SU-DHL-6 (cell line): ENCODE measurements around the gene GRIA3.

Experiments
- H2AFZ ChIP-seq: fragments of 200-600 bp; sonication (generic); 2 replicates; pipeline ENCODE4 v1.6.1; 2014; ENCODE audit warnings: low read depth, mild to moderate bottlenecking, moderate library complexity, mixed read lengths, antibody characterized with exemption, low read length; ENCODE audit not compliant: severe bottlenecking
- H3F3A ChIP-seq: fragments of 200-600 bp; shearing (Covaris generic); 2 replicates; pipeline ENCODE4 v1.6.0; 2016; ENCODE audit warnings: antibody characterized with exemption, mild to moderate bottlenecking; ENCODE audit not compliant: insufficient read depth
- H3K27ac ChIP-seq: fragments of 200-600 bp; sonication (generic); 2 replicates; pipeline ENCODE4 v1.5.1; 2016; ENCODE audit warnings: low read depth, mild to moderate bottlenecking, low read length, moderate library complexity, mixed read lengths
- H3K27me3 ChIP-seq: fragments of 200-600 bp; sonication (generic), shearing (Covaris generic); 2 replicates; pipeline ENCODE4 v1.6.0; 2014; ENCODE audit warnings: mild to moderate bottlenecking, low read length
- H3K36me3 ChIP-seq: fragments of 200-600 bp; sonication (generic); 2 replicates; pipeline ENCODE4 v1.6.1; 2014; ENCODE audit warnings: mild to moderate bottlenecking, low read length, mixed read lengths
- H3K4me2 ChIP-seq: fragments of 300-600, 200-600 bp; shearing (Covaris generic), sonication (generic); 2 replicates; pipeline ENCODE4 v1.6.0; 2014; ENCODE audit warnings: low read length, low read depth, mild to moderate bottlenecking; ENCODE audit not compliant: poor library complexity, severe bottlenecking
- H3K4me3 ChIP-seq: fragments of 200-600 bp; sonication (generic); 2 replicates; pipeline ENCODE4 v1.5.1; 2014; ENCODE audit warnings: antibody characterized with exemption, low read length, mild to moderate bottlenecking, mixed read lengths; ENCODE audit not compliant: insufficient read depth, poor library complexity, severe bottlenecking
- H3K79me2 ChIP-seq: fragments of 200-600 bp; sonication (generic); 2 replicates; pipeline ENCODE4 v1.6.1; 2014; ENCODE audit warnings: mild to moderate bottlenecking, low read length, moderate library complexity; ENCODE audit not compliant: insufficient read depth
- H3K9ac ChIP-seq: fragments of 200-600 bp; sonication (generic); 2 replicates; pipeline ENCODE4 v1.7.0; 2014; ENCODE audit warnings: mild to moderate bottlenecking, low read length
- H3K9me2 ChIP-seq: fragments of 200-600 bp; sonication (generic); replicated peaks from 2 replicates; pipeline ENCODE4 v1.6.1; 2014; ENCODE audit warnings: low read length; ENCODE audit not compliant: insufficient read depth
- H3K9me3 ChIP-seq: fragments of 200-600 bp; sonication (generic); 2 replicates; pipeline ENCODE4 v1.6.1; 2014; ENCODE audit warnings: low read length, mixed read lengths; ENCODE audit not compliant: insufficient read depth
- H4K20me1 ChIP-seq: fragments of 200-600 bp; sonication (generic); 2 replicates; pipeline ENCODE4 v1.6.1; 2014; ENCODE audit warnings: low read depth, mild to moderate bottlenecking, antibody characterized with exemption, low read length, moderate library complexity, mixed read lengths
- CTCF ChIP-seq: fragments of 200-600 bp; sonication (generic); IDR thresholded peaks from one replicate; pipeline ENCODE4 v1.5.1; 2017; ENCODE audit warnings: antibody characterized with exemption, mild to moderate bottlenecking, low read length, moderate library complexity; ENCODE audit not compliant: insufficient read depth, poor library complexity, severe bottlenecking
- EZH2phosphoT487 ChIP-seq: fragments of 200-600 bp; sonication (generic), shearing (Covaris generic); conservative IDR thresholded peaks from 2 replicates; pipeline ENCODE4 v1.6.1; 2018; ENCODE audit warnings: mild to moderate bottlenecking, antibody characterized with exemption, low read length, moderate library complexity, mixed read lengths

Gene GRIA3

GRCh38 chrX:123260920-123261418 is 76.9 kb downstream of the GRIA3 start:
- Histone ChIP-seq H3K36me3 (no peaks in the 10 kb centered on the region), H3K9ac (no peak overlapping the region), H3K27me3 (no peaks in the 10 kb centered on the region), H3K79me2 (no peaks in the 10 kb centered on the region), H3K27ac (no peak overlapping the region), H3K9me3 (no peaks in the 10 kb centered on the region), H2AFZ (no peak overlapping the region), H3F3A (no peaks in the 10 kb centered on the region), H3K4me3 (no peak overlapping the region), H3K4me2 (no peak overlapping the region), H4K20me1 (no peaks in the 10 kb centered on the region), H3K9me2 (no peaks in the 10 kb centered on the region)
- TF ChIP-seq EZH2phosphoT487 (no peak), CTCF (no peak)

- Histone ChIP-seq H3K9me3 (no peaks in the 10 kb centered on the region), H3K36me3 (no peaks in the 10 kb centered on the region), H3K4me2 (no peak overlapping the region), H3F3A (no peaks in the 10 kb centered on the region), H3K79me2 (no peaks in the 10 kb centered on the region), H4K20me1 (no peaks in the 10 kb centered on the region), H3K9ac (no peak overlapping the region), H3K9me2 (no peaks in the 10 kb centered on the region), H3K27me3 (no peaks in the 10 kb centered on the region), H3K27ac (no peak overlapping the region), H2AFZ (no peak overlapping the region), H3K4me3 (no peak overlapping the region)
- TF ChIP-seq CTCF (no peak), EZH2phosphoT487 (no peak)
Measured at GRCh38 chrX:123263270-123263669, 79.2 kb downstream of the GRIA3 start.

GRCh38 chrX:123263747-123264146 is 79.7 kb downstream of the GRIA3 start:
- TF ChIP-seq EZH2phosphoT487: no peak
- Histone ChIP-seq H3K4me3 (no peak overlapping the region), H3K9me2 (no peaks in the 10 kb centered on the region), H3K79me2 (no peaks in the 10 kb centered on the region), H2AFZ (no peak overlapping the region), H3K9me3 (no peaks in the 10 kb centered on the region), H3K27ac (no peak overlapping the region), H3K4me2 (no peak overlapping the region), H4K20me1 (no peaks in the 10 kb centered on the region), H3K36me3 (no peaks in the 10 kb centered on the region), H3F3A (no peaks in the 10 kb centered on the region), H3K9ac (no peak overlapping the region), H3K27me3 (no peaks in the 10 kb centered on the region)

GRCh38 chrX:123267220-123267619 is 83.1 kb downstream of the GRIA3 start:
- no peak overlapping the region for H3K4me3 ChIP-seq
- no peaks in the 10 kb centered on the region for H4K20me1 ChIP-seq
- no peak overlapping the region for H3K27ac ChIP-seq
- H3K9me2 ChIP-seq: no peaks in the 10 kb centered on the region
- no peak overlapping the region for H2AFZ ChIP-seq
- no peaks in the 10 kb centered on the region for H3K9me3 ChIP-seq
- H3F3A ChIP-seq: no peaks in the 10 kb centered on the region
- no peaks in the 10 kb centered on the region for H3K79me2 ChIP-seq
- H3K27me3 ChIP-seq: no peaks in the 10 kb centered on the region
- H3K4me2 ChIP-seq: no peak overlapping the region
- H3K36me3 ChIP-seq: no peaks in the 10 kb centered on the region
- TF ChIP-seq CTCF (no peak), EZH2phosphoT487 (no peak)
- H3K9ac ChIP-seq: no peak overlapping the region
